Stimulated activated CD8-positive, alpha-beta memory T cell treated with anti-CD3 and anti-CD28 coated beads, Interleukin-15, amount 100 ng/mL, for 48 hours (primary cell): Measurements from ENCODE around the gene GRIK5.
"Not testable (repeated sequence)": the region's sequence is repeated elsewhere in the genome, so short reads cannot be mapped to it uniquely, and the experiment has no call there.

ENCODE experiments used
- DNase-seq, 2 donors: peaks; one replicate each; pipeline ENCODE4 v3.0.0-alpha.2; 2020; ENCODE audit warnings: low read depth in 2 of 2

GRIK5 gene

GRCh38 chr19:42017040-42017439 lies 53.0 kb downstream of the GRIK5 start:
- no peak for DNase-seq

GRCh38 chr19:42012747-42013146 lies 57.3 kb downstream of the GRIK5 start:
- not testable (repeated sequence) for DNase-seq

GRCh38 chr19:42010245-42011126 lies 59.5 kb downstream of the GRIK5 start:
- no peak for DNase-seq

GRCh38 chr19:42006569-42006968 lies 63.4 kb downstream of the GRIK5 start:
- DNase-seq: no peak

GRCh38 chr19:42005504-42005903 lies 64.5 kb downstream of the GRIK5 start:
- DNase-seq: no peak

GRCh38 chr19:42003506-42004294 lies 66.3 kb downstream of the GRIK5 start:
- DNase-seq: no peak

- DNase-seq: no peak
These were observed 70.2 kb downstream of the GRIK5 start for GRCh38 chr19:41999878-42000208.

- DNase-seq: no peak
These were observed 70.7 kb downstream of the GRIK5 start for GRCh38 chr19:41999071-41999877.

GRCh38 chr19:41998246-41999020 lies 71.6 kb downstream of the GRIK5 start:
- DNase-seq: peak; percentile 31 to 40

GRCh38 chr19:41997851-41998229 lies 72.2 kb downstream of the GRIK5 start:
- no peak for DNase-seq

GRCh38 chr19:41997121-41997850 lies 72.7 kb downstream of the GRIK5 start:
- no peak for DNase-seq

GRCh38 chr19:41995959-41996797 lies 73.8 kb downstream of the GRIK5 start:
- no peak for DNase-seq

GRCh38 chr19:41994994-41995958 lies 74.7 kb downstream of the GRIK5 start:
- no peak for DNase-seq

GRCh38 chr19:41994521-41994971 lies 75.5 kb downstream of the GRIK5 start:
- no peak for DNase-seq

GRCh38 chr19:41993612-41994483 lies 76.2 kb downstream of the GRIK5 start, which contains the start of gene ATP1A3:
Gene ATP1A3, minus strand, starts transcription at chr19:41994230. Its CDS starts 154 bp downstream, at chr19:41994076.
- DNase-seq: peak; percentile 48 to 55

- DNase-seq: not testable (repeated sequence)
These were observed 78.0 kb downstream of the GRIK5 start for GRCh38 chr19:41991925-41992569.

GRCh38 chr19:41991025-41991424 lies 79.0 kb downstream of the GRIK5 start:
- DNase-seq: no peak
